ENCODE results near the gene MCUB.

The MCUB gene

DNA sequence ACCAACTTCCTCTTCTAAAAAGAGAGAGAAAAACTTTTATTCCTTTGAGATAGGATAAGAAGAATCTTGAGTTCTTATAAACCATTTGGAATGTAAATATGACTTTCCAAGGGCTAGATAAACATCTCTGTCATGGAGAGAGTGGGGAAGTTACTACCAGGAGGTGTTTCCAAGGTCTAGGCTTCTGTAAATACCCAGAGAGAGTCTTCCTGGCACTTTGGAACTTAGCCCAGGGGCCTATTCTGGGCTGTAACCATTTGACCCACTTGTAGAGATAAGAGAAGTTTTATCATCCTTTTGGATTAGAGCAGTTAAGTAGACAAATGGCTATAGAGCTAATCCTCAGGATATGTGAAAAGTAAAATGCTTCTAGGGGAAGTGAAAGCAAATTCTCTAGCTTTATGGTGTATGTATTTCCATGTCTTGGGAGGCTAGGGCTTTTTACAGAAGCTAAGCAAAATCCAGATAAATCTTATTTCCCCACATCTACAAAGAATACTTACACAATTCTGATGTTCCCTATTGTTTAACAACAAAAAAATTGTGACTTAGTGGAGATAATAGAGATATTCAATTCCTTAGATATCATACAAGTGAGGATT lies 51.1 kb downstream of the MCUB start:
- TF ChIP-seq, protein P1, sequence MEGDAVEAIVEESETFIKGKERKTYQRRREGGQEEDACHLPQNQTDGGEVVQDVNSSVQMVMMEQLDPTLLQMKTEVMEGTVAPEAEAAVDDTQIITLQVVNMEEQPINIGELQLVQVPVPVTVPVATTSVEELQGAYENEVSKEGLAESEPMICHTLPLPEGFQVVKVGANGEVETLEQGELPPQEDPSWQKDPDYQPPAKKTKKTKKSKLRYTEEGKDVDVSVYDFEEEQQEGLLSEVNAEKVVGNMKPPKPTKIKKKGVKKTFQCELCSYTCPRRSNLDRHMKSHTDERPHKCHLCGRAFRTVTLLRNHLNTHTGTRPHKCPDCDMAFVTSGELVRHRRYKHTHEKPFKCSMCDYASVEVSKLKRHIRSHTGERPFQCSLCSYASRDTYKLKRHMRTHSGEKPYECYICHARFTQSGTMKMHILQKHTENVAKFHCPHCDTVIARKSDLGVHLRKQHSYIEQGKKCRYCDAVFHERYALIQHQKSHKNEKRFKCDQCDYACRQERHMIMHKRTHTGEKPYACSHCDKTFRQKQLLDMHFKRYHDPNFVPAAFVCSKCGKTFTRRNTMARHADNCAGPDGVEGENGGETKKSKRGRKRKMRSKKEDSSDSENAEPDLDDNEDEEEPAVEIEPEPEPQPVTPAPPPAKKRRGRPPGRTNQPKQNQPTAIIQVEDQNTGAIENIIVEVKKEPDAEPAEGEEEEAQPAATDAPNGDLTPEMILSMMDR (IDR thresholded peaks at IDR 0.05; ENCODE audit: low read depth, low read length): no peak
- no peak for DNase-seq

DNA sequence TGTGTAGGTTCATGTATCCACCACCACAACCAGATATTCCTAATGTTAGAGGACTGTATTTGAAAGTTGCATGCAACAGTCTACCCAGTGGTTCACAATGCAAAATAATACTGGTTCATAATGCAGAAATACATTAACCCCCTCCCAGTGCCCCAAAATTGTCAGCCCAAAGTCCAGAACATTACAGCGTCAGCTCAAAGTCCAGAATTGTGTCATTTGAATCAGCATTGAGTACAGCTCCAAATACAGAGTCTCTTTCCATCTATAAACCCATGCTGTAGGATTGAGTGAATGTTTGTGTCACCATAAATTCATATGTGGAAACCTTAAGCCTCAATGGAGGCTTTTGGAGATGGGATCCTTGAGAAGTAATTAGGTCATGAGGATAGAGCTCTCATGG lies 54.0 kb downstream of the MCUB start:
- Histone ChIP-seq H3K27ac (no peak overlapping the region), H3K27me3 (ENCODE audit: insufficient read depth, low read depth, severe bottlenecking) (no peaks in the 10 kb centered on the region), H3K36me3 (no peaks in the 10 kb centered on the region), H3K9me3 (ENCODE audit: severe bottlenecking) (no peaks in the 10 kb centered on the region), H3K4me3 (ENCODE audit: low read depth, low read length) (no peak overlapping the region)
- DNase-seq: no peak
- TF ChIP-seq, protein P1 (IDR thresholded peaks at IDR 0.05; ENCODE audit: low read depth, low read length): no peak

More for the DNA sequence above, 51.1 kb downstream of the MCUB start:
- H3K36me3 ChIP-seq: no peaks in the 10 kb centered on the region
- H3K9me3 ChIP-seq (ENCODE audit: severe bottlenecking): peaks cover 2% of the 10 kb centered on the region
- no peak overlapping the region for H3K4me3 ChIP-seq (ENCODE audit: low read depth, low read length)
- no peak overlapping the region for H3K27ac ChIP-seq
- no peaks in the 10 kb centered on the region for H3K27me3 ChIP-seq (ENCODE audit: insufficient read depth, low read depth, severe bottlenecking)

DNA sequence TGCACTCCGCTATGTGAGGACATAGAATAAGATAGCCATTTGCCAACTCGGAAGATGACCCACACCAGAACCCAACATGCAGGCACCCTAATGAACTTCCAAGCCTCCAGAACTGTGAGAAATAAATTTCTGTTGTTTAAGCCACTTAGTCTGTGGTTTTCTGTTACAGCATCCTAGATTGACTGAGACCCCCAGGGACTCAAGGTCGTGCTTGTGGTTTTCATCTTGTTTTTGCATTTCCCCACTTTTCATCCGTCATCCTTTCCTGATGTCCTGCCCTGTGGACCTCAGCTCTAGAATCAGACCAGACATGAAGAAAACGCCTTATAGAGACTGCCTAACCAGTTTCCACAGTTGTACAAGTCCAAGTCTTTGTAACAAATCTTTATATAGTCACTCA lies 54.4 kb downstream of the MCUB start:
- Histone ChIP-seq H3K27me3 (ENCODE audit: insufficient read depth, low read depth, severe bottlenecking) (no peaks in the 10 kb centered on the region), H3K4me3 (ENCODE audit: low read depth, low read length) (no peak overlapping the region), H3K9me3 (ENCODE audit: severe bottlenecking) (no peaks in the 10 kb centered on the region), H3K36me3 (no peaks in the 10 kb centered on the region), H3K27ac (no peak overlapping the region)
- no peak for DNase-seq
- TF ChIP-seq, protein P1 (IDR thresholded peaks at IDR 0.05; ENCODE audit: low read depth, low read length): no peak

DNA sequence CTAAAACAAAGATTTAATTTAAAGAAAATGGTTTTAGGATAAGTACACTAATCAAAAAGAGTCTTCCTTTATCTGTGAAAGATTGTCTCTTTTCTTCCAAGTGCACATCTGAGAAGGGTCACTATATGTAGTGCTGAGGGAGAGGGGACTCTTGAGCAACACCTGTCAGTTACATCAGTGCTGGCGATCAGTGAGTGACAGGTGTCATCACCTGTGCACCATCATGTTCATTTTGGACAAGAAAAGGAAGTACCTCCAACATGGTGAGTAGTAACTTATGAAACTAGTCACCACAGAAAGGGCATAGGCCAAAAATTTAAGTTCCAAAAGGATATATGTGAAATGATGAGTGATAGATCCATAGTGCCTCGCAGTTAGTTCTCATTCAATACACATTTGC lies 55.7 kb downstream of the MCUB start:
- no peaks in the 10 kb centered on the region for H3K9me3 ChIP-seq (ENCODE audit: severe bottlenecking)
- H3K4me3 ChIP-seq (ENCODE audit: low read depth, low read length): no peak overlapping the region
- no peaks in the 10 kb centered on the region for H3K27me3 ChIP-seq (ENCODE audit: insufficient read depth, low read depth, severe bottlenecking)
- no peak overlapping the region for H3K27ac ChIP-seq
- TF ChIP-seq, protein P1 (IDR thresholded peaks at IDR 0.05; ENCODE audit: low read depth, low read length): no peak
- H3K36me3 ChIP-seq: no peaks in the 10 kb centered on the region
- DNase-seq: no peak

DNA sequence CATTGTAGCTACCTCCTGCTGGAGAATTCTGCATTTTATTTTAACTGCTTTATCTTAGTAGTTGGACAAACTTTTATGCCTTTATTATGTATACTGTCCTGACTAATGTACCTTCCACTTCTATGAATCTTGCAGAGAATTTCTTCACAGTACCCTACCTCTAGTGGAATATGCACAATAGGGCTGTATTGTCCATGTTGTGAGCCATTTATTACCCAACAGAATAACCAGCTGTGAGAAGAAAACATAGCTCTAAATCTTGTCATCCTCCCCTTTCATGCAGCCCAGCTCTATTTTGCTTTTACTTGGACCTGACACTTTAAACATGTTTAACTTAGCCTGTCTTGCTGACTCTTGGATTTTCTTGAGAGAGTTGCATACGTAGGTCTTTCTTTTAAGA lies 56.2 kb downstream of the MCUB start:
- Histone ChIP-seq H3K27me3 (ENCODE audit: insufficient read depth, low read depth, severe bottlenecking) (no peaks in the 10 kb centered on the region), H3K27ac (no peak overlapping the region), H3K36me3 (no peaks in the 10 kb centered on the region), H3K9me3 (ENCODE audit: severe bottlenecking) (no peaks in the 10 kb centered on the region), H3K4me3 (ENCODE audit: low read depth, low read length) (no peak overlapping the region)
- TF ChIP-seq, protein P1 (IDR thresholded peaks at IDR 0.05; ENCODE audit: low read depth, low read length): no peak
- DNase-seq: no peak

DNA sequence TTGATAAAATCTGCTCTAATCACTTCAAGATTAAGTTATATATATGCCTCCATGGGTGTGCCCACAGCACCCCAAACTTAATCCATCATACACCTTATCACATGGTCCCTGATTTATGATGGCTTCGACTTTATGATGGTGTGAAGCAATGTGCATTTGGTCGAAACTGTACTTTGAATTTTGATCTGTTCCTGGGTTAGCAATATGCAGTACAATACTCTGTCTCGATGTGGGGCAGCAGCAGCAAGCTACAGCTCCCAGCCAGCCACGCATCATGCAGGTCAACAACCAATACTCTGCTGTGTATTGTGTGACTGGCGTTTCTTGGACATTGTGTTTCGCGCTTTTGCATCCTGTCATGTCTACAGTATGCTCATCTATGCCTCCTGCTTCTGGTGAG lies 62.6 kb downstream of the MCUB start:
- no peaks in the 10 kb centered on the region for H3K36me3 ChIP-seq
- H3K4me3 ChIP-seq (ENCODE audit: low read depth, low read length): no peak overlapping the region
- no peaks in the 10 kb centered on the region for H3K9me3 ChIP-seq (ENCODE audit: severe bottlenecking)
- DNase-seq: no peak
- H3K27me3 ChIP-seq (ENCODE audit: insufficient read depth, low read depth, severe bottlenecking): no peaks in the 10 kb centered on the region
- no peak overlapping the region for H3K27ac ChIP-seq
- TF ChIP-seq, protein P1 (IDR thresholded peaks at IDR 0.05; ENCODE audit: low read depth, low read length): no peak
